Mesenchymal stem cell (in vitro differentiated cells and primary cell): ENCODE measurements around the gene FARS2.

ENCODE experiments used
- DNase-seq: peaks from one replicate; pipeline ENCODE4 v3.0.0-alpha.2; 2013
- H2AFZ ChIP-seq: one replicate; pipeline ENCODE4 v1.6.1; 2013; ENCODE audit warnings: low read depth, mild to moderate bottlenecking, control low read depth, inconsistent platforms, low read length, moderate library complexity
- H2AK5ac ChIP-seq: 2 replicates; pipeline ENCODE4 v1.6.1; 2013; ENCODE audit warnings: low read length, moderate library complexity, mild to moderate bottlenecking, inconsistent platforms; ENCODE audit not compliant: severe bottlenecking
- H2BK120ac ChIP-seq: one replicate; pipeline ENCODE4 v1.6.1; 2013; ENCODE audit warnings: low read depth, mild to moderate bottlenecking, inconsistent platforms, low read length, moderate library complexity
- H2BK12ac ChIP-seq, 2 experiments: one replicate each; pipeline ENCODE4 v1.6.1; 2013; ENCODE audit warnings: inconsistent platforms in 2 of 2, low read length in 2 of 2, mild to moderate bottlenecking in 2 of 2, moderate library complexity in 2 of 2, control low read depth in 1 of 2
- H2BK15ac ChIP-seq: one replicate; pipeline ENCODE4 v1.6.1; 2013; ENCODE audit warnings: mild to moderate bottlenecking, low read depth, inconsistent platforms; ENCODE audit not compliant: poor library complexity, severe bottlenecking
- H2BK5ac ChIP-seq: 2 replicates; pipeline ENCODE4 v1.6.1; 2013; ENCODE audit warnings: low read depth, mild to moderate bottlenecking, low read length, control low read depth, inconsistent platforms; ENCODE audit not compliant: poor library complexity, severe bottlenecking
- H3K14ac ChIP-seq, 2 experiments: one replicate each; pipeline ENCODE4 v1.6.1; 2013; ENCODE audit warnings: inconsistent platforms in 2 of 2, low read length in 2 of 2, control low read depth in 1 of 2, mild to moderate bottlenecking in 1 of 2, moderate library complexity in 1 of 2
- H3K18ac ChIP-seq, 2 experiments: one replicate each; pipeline ENCODE4 v1.6.1; 2013; ENCODE audit warnings: inconsistent platforms in 2 of 2, low read length in 2 of 2, control low read depth in 1 of 2, low read depth in 1 of 2, mild to moderate bottlenecking in 1 of 2
- H3K23ac ChIP-seq, 2 experiments: one replicate each; pipeline ENCODE4 v1.6.1; 2013; ENCODE audit warnings: inconsistent platforms in 2 of 2, low read length in 2 of 2, mild to moderate bottlenecking in 2 of 2, moderate library complexity in 2 of 2, control low read depth in 1 of 2
- H3K27ac ChIP-seq: 2 replicates; pipeline ENCODE4 v1.5.1; 2013; ENCODE audit warnings: mild to moderate bottlenecking, moderate library complexity, low read length, control low read depth, inconsistent platforms; ENCODE audit not compliant: poor library complexity, severe bottlenecking
- H3K27me3 ChIP-seq, 2 experiments: 2 replicates each; pipeline versions ENCODE4 v1.6.1 to v1.7.0; 2013; ENCODE audit warnings: low read length in 2 of 2, mild to moderate bottlenecking in 2 of 2, moderate library complexity in 2 of 2, control low read depth in 1 of 2, inconsistent platforms in 1 of 2; ENCODE audit not compliant: control insufficient read depth in 1 of 2, insufficient read depth in 1 of 2
- H3K36me3 ChIP-seq, 2 experiments: 2 replicates each; pipeline versions ENCODE4 v1.6.1 to v1.7.0; 2013; ENCODE audit warnings: low read length in 2 of 2, control low read depth in 1 of 2, inconsistent platforms in 1 of 2, low read depth in 1 of 2, mild to moderate bottlenecking in 1 of 2; ENCODE audit not compliant: insufficient read depth in 2 of 2, control insufficient read depth in 1 of 2
- H3K4ac ChIP-seq, 2 experiments: one replicate each; pipeline ENCODE4 v1.6.1; 2013; ENCODE audit warnings: inconsistent platforms in 2 of 2, low read length in 2 of 2, mild to moderate bottlenecking in 2 of 2, moderate library complexity in 2 of 2, control low read depth in 1 of 2, low read depth in 1 of 2
- H3K4me1 ChIP-seq: 2 replicates; pipeline ENCODE4 v1.6.1; 2013; ENCODE audit warnings: low read depth, low read length, control low read depth; ENCODE audit not compliant: control insufficient read depth, insufficient read depth
- H3K4me2 ChIP-seq: 2 replicates; pipeline ENCODE4 v1.6.1; 2013; ENCODE audit warnings: low read length, mild to moderate bottlenecking, inconsistent platforms; ENCODE audit not compliant: poor library complexity, severe bottlenecking
- H3K4me3 ChIP-seq, 2 experiments: 2 replicates each; pipeline versions ENCODE4 v1.5.1 to v1.7.0; 2013; ENCODE audit warnings: low read length in 2 of 2, mild to moderate bottlenecking in 2 of 2, control low read depth in 1 of 2, low read depth in 1 of 2; ENCODE audit not compliant: insufficient read depth in 1 of 2
- H3K79me1 ChIP-seq: replicated peaks from 2 replicates; pipeline ENCODE4 v1.6.1; 2013; ENCODE audit warnings: mild to moderate bottlenecking, control low read depth, low read length, inconsistent platforms; ENCODE audit not compliant: poor library complexity, severe bottlenecking
- H3K9ac ChIP-seq: 2 replicates; pipeline ENCODE4 v1.7.0; 2013; ENCODE audit warnings: mild to moderate bottlenecking, low read length, moderate library complexity
- H3K9me3 ChIP-seq: 2 replicates; pipeline ENCODE4 v1.7.0; 2013; ENCODE audit warnings: mild to moderate bottlenecking, low read length; ENCODE audit not compliant: control insufficient read depth
- H4K8ac ChIP-seq: one replicate; pipeline ENCODE4 v1.6.1; 2013; ENCODE audit warnings: inconsistent platforms, mild to moderate bottlenecking, low read length, moderate library complexity
- H4K91ac ChIP-seq: one replicate; pipeline ENCODE4 v1.6.1; 2013; ENCODE audit warnings: mild to moderate bottlenecking, low read length, inconsistent platforms
- WGBS: methylation state at CpG from one replicate; pipeline ENCODE4 v1.1.7; 2013; ENCODE audit warnings: mixed read lengths; 5-methylcytosine and 5-hydroxymethylcytosine counted together

FARS2 gene

DNA sequence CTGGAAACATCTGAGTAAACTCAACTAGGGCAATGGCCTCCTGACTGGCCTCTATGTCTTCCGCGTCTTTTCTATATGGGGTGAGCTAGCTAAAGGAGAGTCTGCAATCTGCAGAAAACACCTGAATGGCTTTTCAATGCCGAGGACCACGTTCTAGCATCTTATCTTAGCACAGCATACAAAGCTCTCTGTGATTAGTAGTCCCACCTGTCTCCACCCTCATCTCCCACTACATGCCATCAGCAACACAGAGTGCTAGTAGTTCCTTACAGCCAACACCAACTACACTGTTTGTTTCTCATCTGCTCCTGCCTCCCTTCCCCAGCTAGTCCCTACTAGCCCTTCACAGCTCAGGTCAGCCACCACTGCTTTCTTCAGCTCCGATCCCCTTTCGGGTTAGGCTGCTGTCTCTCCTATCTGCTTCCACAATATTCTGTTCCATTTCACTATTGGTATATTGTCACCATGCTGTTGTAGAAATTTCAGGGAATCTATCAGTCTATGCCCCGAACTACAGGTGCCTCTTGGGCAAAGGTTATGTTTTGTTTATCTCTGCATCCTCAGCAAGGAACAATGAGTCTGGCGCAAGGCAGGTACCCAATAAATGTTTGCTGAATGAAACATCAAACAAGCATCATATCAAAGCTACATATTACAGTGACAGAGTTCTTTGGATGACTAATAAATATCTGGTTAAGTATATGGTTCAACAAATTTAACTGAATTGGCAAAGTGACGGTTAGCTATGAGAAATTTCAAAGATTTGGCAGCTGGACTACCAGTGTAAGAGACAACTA is 12.8 kb upstream of the FARS2 start:
- no peak overlapping the region for H2BK15ac ChIP-seq
- H3K4ac ChIP-seq, result no peak overlapping the region
- no peak overlapping the region for H3K4me2 ChIP-seq
- H3K27ac ChIP-seq, result no peak overlapping the region
- over 99% methylated on average over 8 of the region's 9 CpGs for WGBS
- no peak overlapping the region for H4K91ac ChIP-seq
- no peak overlapping the region for H3K23ac ChIP-seq
- peak overlapping the region; percentile 43 for H2AK5ac ChIP-seq
- H2AFZ ChIP-seq, result no peak overlapping the region
- peaks cover 38% of the 10 kb centered on the region for H3K79me1 ChIP-seq
- no peak overlapping the region for H3K9ac ChIP-seq
- no peak overlapping the region for H2BK120ac ChIP-seq
- no peak overlapping the region for H2BK12ac ChIP-seq
- H3K4me1 ChIP-seq, result peaks cover 6% of the 10 kb centered on the region
- no peak for DNase-seq
- peaks cover 11 to 27% of the 10 kb centered on the region in 2 experiments for H3K36me3 ChIP-seq
- H3K4me3 ChIP-seq, result no peak overlapping the region
- H2BK5ac ChIP-seq, result no peak overlapping the region
- no peak overlapping the region for H3K14ac ChIP-seq
- no peaks in the 10 kb centered on the region for H3K9me3 ChIP-seq
- no peaks in the 10 kb centered on the region for H3K27me3 ChIP-seq
- no peak overlapping the region for H4K8ac ChIP-seq
- H3K18ac ChIP-seq, result no peak overlapping the region

DNA sequence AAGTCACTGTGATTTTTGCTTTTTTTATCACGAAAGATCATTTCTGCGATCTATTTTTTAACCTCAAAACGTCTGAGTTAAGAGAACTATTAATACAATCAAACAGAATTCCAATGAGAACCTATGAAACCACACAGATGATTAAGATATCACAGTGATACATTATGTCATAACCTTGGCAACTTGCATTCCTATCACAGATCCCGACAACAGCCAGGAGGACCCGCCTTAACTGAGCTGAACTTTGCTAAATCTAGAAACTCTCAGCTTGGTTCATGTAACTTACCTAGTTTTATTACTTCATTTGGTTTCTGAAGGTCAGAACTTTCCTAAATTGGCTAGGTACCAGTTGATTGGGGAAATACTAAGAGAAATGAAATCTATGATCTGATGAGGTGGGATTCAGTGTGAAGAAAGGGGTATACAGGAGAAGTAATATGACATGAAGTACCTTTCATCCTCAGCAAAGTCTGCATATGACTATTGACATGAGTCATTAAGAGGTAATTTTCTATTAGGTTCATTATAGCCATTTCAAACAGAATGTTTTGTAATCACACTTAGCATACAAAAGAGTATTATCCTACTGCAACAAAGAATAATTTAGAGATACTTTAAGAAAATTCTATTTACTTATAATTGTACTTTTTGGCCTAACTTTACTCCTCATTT is 11.7 kb upstream of the FARS2 start:
- no peak overlapping the region for H3K23ac ChIP-seq
- 91% methylated on average over 5 of the region's 5 CpGs for WGBS
- no peak overlapping the region for H2BK12ac ChIP-seq
- no peaks in the 10 kb centered on the region for H3K27me3 ChIP-seq
- H3K4me3 ChIP-seq, result no peak overlapping the region
- no peak overlapping the region for H3K9ac ChIP-seq
- no peaks in the 10 kb centered on the region for H3K9me3 ChIP-seq
- H3K79me1 ChIP-seq, result peaks cover 41% of the 10 kb centered on the region
- H2AK5ac ChIP-seq, result no peak overlapping the region
- no peak overlapping the region for H3K18ac ChIP-seq
- H3K14ac ChIP-seq, result no peak overlapping the region
- H2BK5ac ChIP-seq, result no peak overlapping the region
- H2AFZ ChIP-seq, result no peak overlapping the region
- H4K91ac ChIP-seq, result no peak overlapping the region
- H2BK120ac ChIP-seq, result no peak overlapping the region
- no peak overlapping the region for H2BK15ac ChIP-seq
- no peak overlapping the region for H3K4me2 ChIP-seq
- H3K4ac ChIP-seq, result no peak overlapping the region
- peaks cover 6% of the 10 kb centered on the region for H3K4me1 ChIP-seq
- DNase-seq, result no peak
- no peak overlapping the region for H3K27ac ChIP-seq
- H4K8ac ChIP-seq, result no peak overlapping the region
- peaks cover 12 to 28% of the 10 kb centered on the region in 2 experiments for H3K36me3 ChIP-seq

DNA sequence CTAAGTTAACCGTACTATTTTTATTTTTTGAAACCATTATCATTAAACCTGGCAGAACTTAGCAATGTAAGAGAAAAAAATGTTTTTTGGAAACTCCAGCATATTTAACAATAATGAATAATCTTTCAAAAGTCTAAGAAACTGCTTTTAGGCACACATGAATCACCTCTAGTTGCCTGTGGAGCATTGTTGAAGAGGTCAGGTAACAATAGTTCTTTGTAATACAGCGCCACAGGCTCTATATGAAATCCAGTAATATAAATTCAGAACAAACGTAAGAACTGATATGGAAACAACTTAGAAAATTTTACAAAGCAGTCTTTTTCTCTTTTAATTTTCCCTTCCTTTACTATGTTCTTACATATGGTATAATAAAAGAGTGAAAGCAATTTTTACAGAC is 10.9 kb upstream of the FARS2 start:
- Histone ChIP-seq H3K9me3 (no peaks in the 10 kb centered on the region), H3K4me3 (no peak overlapping the region), H3K4ac (no peak overlapping the region), H3K23ac (no peak overlapping the region), H3K9ac (no peak overlapping the region), H3K79me1 (peaks cover 44% of the 10 kb centered on the region), H3K14ac (no peak overlapping the region), H3K36me3 (peaks cover 10 to 26% of the 10 kb centered on the region in 2 experiments), H4K8ac (no peak overlapping the region), H3K18ac (no peak overlapping the region), H2AFZ (no peak overlapping the region), H3K27me3 (no peaks in the 10 kb centered on the region), H3K4me1 (peaks cover 6% of the 10 kb centered on the region), H4K91ac (no peak overlapping the region), H2AK5ac (no peak overlapping the region), H3K27ac (no peak overlapping the region), H2BK12ac (no peak overlapping the region), H3K4me2 (no peak overlapping the region), H2BK5ac (no peak overlapping the region), H2BK15ac (no peak overlapping the region), H2BK120ac (no peak overlapping the region)
- WGBS, result no CpG with 5 or more reads among the region's 3 CpGs
- DNase-seq, result no peak

DNA sequence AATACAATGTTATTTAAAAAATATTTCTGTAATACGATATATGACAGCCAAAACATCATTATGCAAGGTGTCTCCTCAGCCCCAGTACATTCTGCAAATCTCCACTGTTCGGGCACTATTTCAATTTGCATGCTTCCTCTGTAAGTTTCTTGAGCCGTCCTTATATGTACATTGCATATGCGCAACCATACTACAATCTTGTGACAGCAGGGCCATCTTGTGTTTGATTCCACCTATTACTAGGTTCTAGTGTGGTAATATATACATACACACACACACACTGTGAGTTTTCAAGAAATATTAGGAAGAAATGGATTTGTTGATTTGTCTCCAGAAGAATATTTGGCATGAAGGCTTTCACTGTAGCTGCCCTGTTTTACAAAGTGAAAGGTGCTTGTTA is 10.4 kb upstream of the FARS2 start:
- no peak overlapping the region for H4K91ac ChIP-seq
- no peak for DNase-seq
- H3K36me3 ChIP-seq, result peaks cover 10 to 26% of the 10 kb centered on the region in 2 experiments
- 98% methylated on average over 3 of the region's 4 CpGs for WGBS
- H2AFZ ChIP-seq, result no peak overlapping the region
- H3K4me1 ChIP-seq, result peaks cover 6% of the 10 kb centered on the region
- H2BK120ac ChIP-seq, result no peak overlapping the region
- no peaks in the 10 kb centered on the region for H3K27me3 ChIP-seq
- no peak overlapping the region for H3K4me2 ChIP-seq
- H2BK12ac ChIP-seq, result no peak overlapping the region
- H3K23ac ChIP-seq, result no peak overlapping the region
- H3K14ac ChIP-seq, result no peak overlapping the region
- no peak overlapping the region for H3K18ac ChIP-seq
- H3K9me3 ChIP-seq, result no peaks in the 10 kb centered on the region
- no peak overlapping the region for H2AK5ac ChIP-seq
- no peak overlapping the region for H2BK5ac ChIP-seq
- H3K79me1 ChIP-seq, result peaks cover 45% of the 10 kb centered on the region
- no peak overlapping the region for H3K27ac ChIP-seq
- H3K4ac ChIP-seq, result no peak overlapping the region
- H3K4me3 ChIP-seq, result no peak overlapping the region
- H4K8ac ChIP-seq, result no peak overlapping the region
- H3K9ac ChIP-seq, result no peak overlapping the region
- no peak overlapping the region for H2BK15ac ChIP-seq
